Measurements from ENCODE around the gene DUSP3.

Gene DUSP3

GRCh38 chr17:43822570-43823190 lies 43.9 kb upstream of the DUSP3 start:
- Histone ChIP-seq H3K27me3 (replicated peaks) (no peaks in the 10 kb centered on the region), H3K27ac (no peak overlapping the region), H3K4me3 (ENCODE audit: low read depth, low read length) (no peak overlapping the region), H3K36me3 (replicated peaks) (peaks cover 36% of the 10 kb centered on the region)
- TF ChIP-seq CTCF (IDR thresholded peaks at IDR 0.05; ENCODE audit: low read depth, low read length, missing control alignments) = no peak
- no peak for DNase-seq
- in situ Hi-C loops (cut with HindIII; ENCODE audit: low pct_ligation_motif_present, low sequenced_read_pairs) = no loop called here

- TF ChIP-seq CTCF (IDR thresholded peaks at IDR 0.05; ENCODE audit: low read depth, low read length, missing control alignments) = no peak
- in situ Hi-C loops (cut with HindIII; ENCODE audit: low pct_ligation_motif_present, low sequenced_read_pairs) = no loop called here
- H3K27me3 ChIP-seq (replicated peaks) = no peaks in the 10 kb centered on the region
- no peak for DNase-seq
- peaks cover 35% of the 10 kb centered on the region for H3K36me3 ChIP-seq (replicated peaks)
- no peak overlapping the region for H3K4me3 ChIP-seq (ENCODE audit: low read depth, low read length)
- H3K27ac ChIP-seq = no peak overlapping the region
Observed at GRCh38 chr17:43820759-43821158, 42.0 kb upstream of the DUSP3 start.

- no peak for DNase-seq
- no peaks in the 10 kb centered on the region for H3K27me3 ChIP-seq (replicated peaks)
- peaks cover 28% of the 10 kb centered on the region for H3K36me3 ChIP-seq (replicated peaks)
- in situ Hi-C loops (cut with HindIII; ENCODE audit: low pct_ligation_motif_present, low sequenced_read_pairs) = no loop called here
- H3K4me3 ChIP-seq (ENCODE audit: low read depth, low read length) = no peak overlapping the region
- TF ChIP-seq CTCF (IDR thresholded peaks at IDR 0.05; ENCODE audit: low read depth, low read length, missing control alignments) = no peak
- H3K27ac ChIP-seq = no peak overlapping the region
Observed at GRCh38 chr17:43818966-43819365, 40.2 kb upstream of the DUSP3 start.

- in situ Hi-C loops (cut with HindIII; ENCODE audit: low pct_ligation_motif_present, low sequenced_read_pairs) = no loop called here
- no peaks in the 10 kb centered on the region for H3K27me3 ChIP-seq (replicated peaks)
- no peak for DNase-seq
- no peak overlapping the region for H3K27ac ChIP-seq
- no peak for TF ChIP-seq CTCF (IDR thresholded peaks at IDR 0.05; ENCODE audit: low read depth, low read length, missing control alignments)
- peaks cover 30% of the 10 kb centered on the region for H3K36me3 ChIP-seq (replicated peaks)
- no peak overlapping the region for H3K4me3 ChIP-seq (ENCODE audit: low read depth, low read length)
Observed at GRCh38 chr17:43817826-43818225, 39.0 kb upstream of the DUSP3 start.

- Histone ChIP-seq H3K4me3 (ENCODE audit: low read depth, low read length) (no peak overlapping the region), H3K36me3 (replicated peaks) (peaks cover 31% of the 10 kb centered on the region), H3K27ac (no peak overlapping the region), H3K27me3 (replicated peaks) (no peaks in the 10 kb centered on the region)
- TF ChIP-seq CTCF (IDR thresholded peaks at IDR 0.05; ENCODE audit: low read depth, low read length, missing control alignments) = no peak
- DNase-seq = no peak
- in situ Hi-C loops (cut with HindIII; ENCODE audit: low pct_ligation_motif_present, low sequenced_read_pairs) = no loop called here
Observed at GRCh38 chr17:43816336-43817320, 37.9 kb upstream of the DUSP3 start.
